HG03558 (cell line): ENCODE measurements around the gene CACNA2D4.

ENCODE experiments used
- ATAC-seq: cut with Tn5 transposase; IDR thresholded peaks from one replicate; pipeline ENCODE4 v1.9.1; 2021; ENCODE audit warnings: moderate number of reproducible peaks; ENCODE audit not compliant: unreplicated experiment; ENCODE audit errors: extremely low read depth

The CACNA2D4 gene

GRCh38 chr12:1934068-1934467 lies 15.6 kb upstream of the CACNA2D4 start:
- no peak for ATAC-seq

- ATAC-seq, result no peak
Measured at GRCh38 chr12:1933342-1934051, 15.0 kb upstream of the CACNA2D4 start.

GRCh38 chr12:1932264-1932777 lies 13.9 kb upstream of the CACNA2D4 start:
- no peak for ATAC-seq

- no peak for ATAC-seq
Measured at GRCh38 chr12:1931642-1932041, 13.2 kb upstream of the CACNA2D4 start.

GRCh38 chr12:1930803-1931597 lies 12.5 kb upstream of the CACNA2D4 start:
- ATAC-seq, result no peak

- ATAC-seq, result no peak
Measured at GRCh38 chr12:1929985-1930802, 11.7 kb upstream of the CACNA2D4 start.

GRCh38 chr12:1929241-1929984 lies 11.0 kb upstream of the CACNA2D4 start:
- ATAC-seq, result no peak

- ATAC-seq, result no peak
Measured at GRCh38 chr12:1928439-1929121, 10.1 kb upstream of the CACNA2D4 start.

GRCh38 chr12:1927751-1928351 lies 9.4 kb upstream of the CACNA2D4 start:
- no peak for ATAC-seq

GRCh38 chr12:1927051-1927680 lies 8.7 kb upstream of the CACNA2D4 start:
- ATAC-seq, result no peak

- no peak for ATAC-seq
Measured at GRCh38 chr12:1926251-1926657, 7.8 kb upstream of the CACNA2D4 start.

- ATAC-seq, result no peak
Measured at GRCh38 chr12:1925684-1926006, 7.2 kb upstream of the CACNA2D4 start.

GRCh38 chr12:1924996-1925683 lies 6.7 kb upstream of the CACNA2D4 start:
- ATAC-seq, result no peak

GRCh38 chr12:1922985-1923384 lies 4.5 kb upstream of the CACNA2D4 start:
- ATAC-seq, result no peak

GRCh38 chr12:1922075-1922709 lies 3.7 kb upstream of the CACNA2D4 start:
- no peak for ATAC-seq

GRCh38 chr12:1920971-1921370 lies 2.5 kb upstream of the CACNA2D4 start:
- no peak for ATAC-seq

GRCh38 chr12:1920436-1920835 lies 2.0 kb upstream of the CACNA2D4 start:
- ATAC-seq, result no peak

- ATAC-seq, result no peak
Measured at GRCh38 chr12:1919763-1920162, 1.3 kb upstream of the CACNA2D4 start.
